Stimulated activated CD8-positive, alpha-beta memory T cell treated with anti-CD3 and anti-CD28 coated beads, Interleukin-12 subunit alpha, Interleukin-12 subunit beta, amount 100 ng/mL, for 1 hour (primary cell): ENCODE data around the gene MXRA8.

Experiments
- DNase-seq: peaks from one replicate; pipeline ENCODE4 v3.0.0-alpha.2; 2020; ENCODE audit warnings: low read depth

The MXRA8 gene

GRCh38 chr1:1349256-1350012, 8.9 kb downstream of the MXRA8 start, which contains the start of gene DVL1:
DVL1 (minus strand) TSS chr1:1349418; CDS start chr1:1349065, 353 bp downstream.
- peak; percentile 54 for DNase-seq

DNA sequence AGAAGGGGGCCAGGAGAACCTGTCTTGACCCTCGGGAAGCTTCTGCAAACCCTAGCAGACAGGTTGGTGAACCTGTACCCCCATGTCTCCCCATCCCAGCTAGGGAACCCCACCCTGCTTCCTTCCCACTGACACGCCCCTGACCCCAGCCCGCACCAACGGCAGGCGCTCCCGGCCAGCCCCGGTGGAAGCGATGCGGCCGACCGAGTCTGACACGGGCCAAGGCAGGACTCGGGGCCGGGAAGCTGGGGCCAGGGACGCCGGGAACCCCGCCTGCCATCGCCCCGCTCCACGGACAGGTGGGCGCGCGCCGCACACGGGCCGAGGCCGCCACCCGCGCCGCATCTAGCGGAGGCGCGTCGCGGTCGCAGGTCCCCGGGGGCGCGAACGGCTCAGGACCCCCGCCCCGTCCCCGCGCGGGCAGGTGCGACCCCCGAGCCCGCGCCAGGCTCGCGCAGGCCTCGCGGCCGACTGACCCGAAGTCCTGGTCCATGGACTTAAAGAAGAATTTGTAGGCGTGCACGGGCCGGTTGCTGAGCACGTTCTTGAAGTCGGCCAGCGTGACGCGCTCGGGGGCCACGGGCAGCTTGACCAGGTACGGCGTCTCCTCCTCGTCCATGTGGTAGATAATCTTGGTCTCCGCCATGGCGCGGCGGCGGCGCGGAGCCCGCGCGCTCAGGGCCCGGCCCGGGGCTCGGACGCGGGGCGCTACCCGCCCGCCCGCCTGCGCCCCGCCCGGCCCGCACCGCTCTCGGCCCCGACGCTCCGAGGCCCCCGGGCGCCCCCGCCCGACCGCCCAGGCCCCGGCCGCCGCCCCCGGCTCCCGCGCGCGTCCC, 9.7 kb downstream of the MXRA8 start:
- no peak for DNase-seq

- DNase-seq = no peak
Observed at GRCh38 chr1:1347663-1348419, 10.5 kb downstream of the MXRA8 start.

GRCh38 chr1:1347026-1347595, 11.2 kb downstream of the MXRA8 start:
- DNase-seq = no peak

- DNase-seq = no peak
Observed at GRCh38 chr1:1346501-1346890, 11.9 kb downstream of the MXRA8 start.

DNA sequence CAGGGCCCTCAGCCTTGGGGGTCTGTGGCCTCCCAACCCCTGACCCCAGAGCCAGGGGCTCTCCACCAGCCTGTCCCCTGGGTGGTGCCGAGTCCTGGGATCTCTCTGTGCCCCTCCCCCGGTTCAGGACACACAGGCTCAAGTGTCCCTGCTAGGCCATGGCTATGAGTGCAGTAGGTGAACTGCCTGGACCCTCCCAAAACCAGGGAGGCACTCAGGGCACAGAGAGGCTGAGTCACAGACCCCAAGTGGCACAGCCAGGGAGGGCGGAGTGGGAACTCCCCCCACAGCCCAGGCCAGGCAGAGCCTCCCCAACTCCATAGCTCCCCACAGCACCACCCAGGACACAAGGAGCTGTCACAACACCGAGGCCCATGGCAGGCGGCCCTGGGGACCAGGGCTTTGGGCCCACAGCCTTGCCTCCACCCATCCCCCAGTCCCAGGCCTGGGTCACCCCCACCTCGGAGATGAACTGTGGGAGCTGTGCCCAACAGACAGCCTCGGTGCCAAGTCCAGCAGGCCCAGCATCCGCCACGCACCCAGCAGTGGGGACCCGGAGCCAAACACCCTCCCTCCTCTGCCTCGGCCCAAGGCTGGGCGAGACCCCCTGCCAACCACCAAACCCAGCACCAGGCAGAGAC, 12.4 kb downstream of the MXRA8 start:
- no peak for DNase-seq

GRCh38 chr1:1345384-1345783, 13.0 kb downstream of the MXRA8 start:
- DNase-seq = no peak

DNA sequence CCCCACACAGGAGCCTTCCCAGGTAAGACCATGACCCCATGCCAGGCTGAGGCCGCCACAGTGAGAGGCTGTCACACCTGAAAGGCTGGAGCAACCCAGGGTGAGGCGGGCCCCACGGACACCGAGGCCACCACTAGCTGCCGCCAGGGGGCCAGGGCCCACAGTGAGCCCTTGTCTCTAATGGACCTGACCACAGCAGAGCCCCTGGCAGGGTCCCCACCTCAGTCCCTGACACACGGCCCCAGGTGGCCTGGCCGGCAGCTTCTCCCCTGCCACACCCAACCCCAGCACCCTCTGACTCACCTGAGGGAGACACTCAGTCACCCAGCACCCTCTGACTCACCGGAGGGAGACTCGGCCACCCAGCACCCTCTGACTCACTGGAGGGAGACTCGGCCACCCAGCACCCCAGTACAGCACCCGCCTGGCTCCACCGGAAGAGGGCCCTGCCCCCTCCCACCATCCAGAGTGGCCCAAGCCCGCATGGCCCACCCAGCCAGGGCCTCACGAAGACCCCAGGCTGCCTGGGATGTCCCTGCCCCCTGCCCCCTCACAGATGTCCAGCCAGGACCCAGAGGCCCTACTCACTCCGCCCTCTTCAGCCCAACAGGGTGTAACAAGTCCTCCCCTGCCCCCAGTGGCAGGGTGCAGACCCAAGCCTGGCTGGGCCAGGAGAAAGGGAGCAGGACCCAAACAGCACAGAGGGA, 13.5 kb downstream of the MXRA8 start:
- DNase-seq = no peak

GRCh38 chr1:1343811-1344421, 14.4 kb downstream of the MXRA8 start:
- no peak for DNase-seq

DNA sequence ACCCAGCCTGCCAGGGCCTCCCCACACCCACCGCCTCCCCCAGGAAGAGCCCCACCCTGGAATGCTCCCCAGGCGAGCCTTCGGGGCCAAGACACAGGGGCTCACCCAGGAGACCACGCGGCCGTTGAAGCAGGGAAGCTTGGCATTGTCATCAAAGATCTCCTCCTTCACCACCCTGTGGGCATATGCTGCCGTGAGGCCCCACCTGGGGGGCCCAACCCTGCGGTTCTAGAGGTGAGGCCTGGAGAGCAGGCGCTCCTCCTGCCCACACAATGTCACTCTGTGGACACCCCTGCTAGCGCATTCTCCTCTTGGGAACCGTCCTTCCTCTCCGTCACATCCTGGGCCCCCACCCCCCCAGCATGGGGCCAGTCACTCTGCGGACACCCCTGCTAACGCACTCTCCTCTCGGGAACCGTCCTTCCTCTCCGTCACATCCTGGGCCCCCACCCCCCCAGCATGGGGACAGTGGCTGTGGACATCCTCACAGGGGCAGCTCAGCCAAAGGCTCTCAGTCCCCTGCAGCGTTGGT, 15.7 kb downstream of the MXRA8 start:
- DNase-seq = no peak

DNA sequence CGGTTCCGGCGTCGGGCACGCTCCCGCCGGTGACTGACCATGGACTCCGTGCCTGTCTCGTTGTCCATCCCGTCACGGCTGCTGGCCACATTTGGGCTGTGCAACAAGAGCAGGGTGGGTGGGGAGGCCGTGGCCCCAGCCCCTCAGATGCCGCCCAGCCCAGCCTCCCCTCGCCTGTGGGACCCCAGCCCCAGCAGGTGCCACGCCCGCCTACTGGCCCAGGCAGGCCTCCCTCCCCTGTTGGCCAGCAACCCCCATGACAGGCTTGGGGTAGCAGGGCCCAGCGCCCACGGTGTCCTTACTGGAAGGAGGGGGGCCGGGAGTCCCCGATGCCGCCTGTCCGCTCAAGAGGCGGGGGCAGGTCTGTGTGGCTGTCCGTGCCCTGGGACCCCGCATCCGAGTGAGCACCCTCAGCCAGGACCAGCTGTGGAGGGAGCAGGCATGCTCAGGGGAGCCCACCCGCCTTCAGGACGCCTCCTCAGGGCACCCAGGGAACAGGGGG, 16.2 kb downstream of the MXRA8 start:
- DNase-seq = no peak

- DNase-seq = no peak
Observed at GRCh38 chr1:1341549-1342021, 16.8 kb downstream of the MXRA8 start.

- DNase-seq = no peak
Observed at GRCh38 chr1:1340791-1341548, 17.4 kb downstream of the MXRA8 start.

DNA sequence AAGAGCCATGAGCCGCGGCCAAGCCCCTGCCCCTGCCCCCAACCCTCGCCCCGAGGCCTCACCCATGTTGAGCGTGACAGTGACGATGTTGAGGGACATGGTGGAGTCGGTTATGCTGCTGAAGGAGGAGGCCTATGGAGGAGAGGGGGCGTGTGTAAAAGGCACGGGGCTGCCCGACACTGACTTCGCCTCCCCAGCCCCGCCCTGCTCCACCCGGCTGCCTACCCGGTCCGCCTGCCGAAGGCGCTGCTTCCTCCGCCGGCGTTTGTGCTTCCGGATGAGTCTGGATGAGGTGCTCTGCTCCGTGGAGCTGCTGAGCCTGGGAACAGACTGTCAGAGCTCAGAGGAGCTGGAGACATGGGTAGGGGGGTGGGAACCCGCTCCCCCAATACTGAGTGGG, 18.2 kb downstream of the MXRA8 start:
- no peak for DNase-seq

GRCh38 chr1:1338278-1338677, 20.1 kb downstream of the MXRA8 start:
- no peak for DNase-seq

DNA sequence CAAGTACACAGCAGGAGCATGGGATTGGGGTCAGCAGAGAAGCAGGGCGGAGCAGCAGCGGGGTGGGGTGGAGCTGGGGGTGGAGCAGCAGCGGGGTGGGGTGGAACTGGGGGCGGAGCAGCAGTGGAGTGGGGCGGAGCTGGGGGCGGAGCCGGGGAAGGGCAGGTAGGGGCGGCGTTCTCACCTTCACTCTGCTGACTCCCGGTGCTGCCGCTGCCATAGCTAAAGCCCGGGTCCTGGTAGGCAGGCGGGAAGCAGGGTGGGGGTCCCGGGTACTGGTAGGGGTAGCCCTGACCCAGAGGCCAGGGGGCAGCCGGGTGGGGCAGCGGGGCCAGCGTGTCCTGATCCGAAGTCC, 20.6 kb downstream of the MXRA8 start:
- no peak for DNase-seq

DNA sequence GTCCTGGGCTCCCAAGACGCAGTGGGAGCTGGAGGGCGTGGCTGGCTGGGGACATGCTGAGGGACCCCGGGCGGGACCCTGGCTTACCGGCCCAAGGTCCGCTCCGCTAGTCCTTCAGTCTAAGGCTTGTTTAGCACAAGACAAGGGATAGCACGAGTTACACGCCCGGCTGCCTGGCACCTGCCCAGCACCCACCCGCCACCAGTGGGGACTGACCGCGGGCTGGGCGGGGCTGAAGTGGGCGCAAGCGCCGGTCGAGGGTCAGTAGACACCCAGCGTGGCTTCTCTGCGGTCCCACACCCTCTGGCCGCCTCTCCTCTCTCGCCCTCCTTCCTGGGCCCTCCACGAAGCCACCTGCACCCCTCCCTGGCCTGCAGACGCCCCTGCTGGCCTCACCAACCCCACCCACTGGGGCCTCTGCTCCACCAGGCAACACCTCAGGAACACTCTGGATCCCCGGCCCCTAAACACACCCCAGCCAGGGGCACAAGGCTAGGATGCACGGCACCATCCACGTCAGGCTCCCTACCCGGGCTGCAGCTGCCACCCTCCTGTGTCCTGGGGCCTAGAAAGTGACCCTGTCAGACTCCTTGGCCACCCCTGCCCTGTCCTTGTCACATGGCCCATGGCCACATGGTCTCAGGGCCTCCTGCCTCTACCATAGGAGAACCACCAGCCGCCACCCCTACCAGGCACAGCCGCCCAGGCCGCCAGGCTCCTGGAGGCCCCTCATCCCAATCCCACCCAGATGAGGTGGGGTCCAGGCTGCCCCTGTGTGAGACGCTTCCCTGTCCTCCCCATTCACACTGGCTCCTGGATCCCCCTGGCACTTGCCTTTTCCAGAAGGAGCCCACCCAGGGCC, 21.2 kb downstream of the MXRA8 start:
- no peak for DNase-seq

GRCh38 chr1:1336446-1336845, 21.9 kb downstream of the MXRA8 start:
- no peak for DNase-seq
